Activated CD4-positive, alpha-beta T cell treated with anti-CD3 and anti-CD28 coated beads, Interleukin-2, amount 50 U/mL, for 48 hours (primary cell): ENCODE data around the gene DLK1.

Experiments
- DNase-seq, 2 experiments: peaks; one replicate each; pipeline ENCODE4 v3.0.0-alpha.2; 2020

Gene DLK1

GRCh38 chr14:100779691-100780080 is 53.0 kb downstream of the DLK1 start:
- DNase-seq = no peak

DNA sequence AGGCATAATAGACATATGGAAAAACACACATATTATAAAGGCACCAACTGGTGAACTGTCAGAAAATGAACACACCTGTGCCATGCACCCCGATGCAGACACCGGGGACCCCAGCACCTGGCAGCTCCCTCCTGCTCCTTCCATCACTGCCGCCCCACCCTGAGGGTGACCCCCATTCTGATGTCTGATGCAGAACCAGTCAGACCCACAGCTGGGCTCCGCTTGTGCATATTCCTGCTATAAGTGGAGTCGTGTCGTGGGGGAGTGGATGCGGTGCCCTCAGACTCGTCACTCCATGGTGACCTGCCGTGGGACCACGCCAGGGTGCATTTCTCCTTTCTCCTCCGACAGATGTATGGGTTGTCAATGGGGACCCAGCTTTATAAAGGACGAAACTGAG is 53.6 kb downstream of the DLK1 start:
- DNase-seq = no peak

DNA sequence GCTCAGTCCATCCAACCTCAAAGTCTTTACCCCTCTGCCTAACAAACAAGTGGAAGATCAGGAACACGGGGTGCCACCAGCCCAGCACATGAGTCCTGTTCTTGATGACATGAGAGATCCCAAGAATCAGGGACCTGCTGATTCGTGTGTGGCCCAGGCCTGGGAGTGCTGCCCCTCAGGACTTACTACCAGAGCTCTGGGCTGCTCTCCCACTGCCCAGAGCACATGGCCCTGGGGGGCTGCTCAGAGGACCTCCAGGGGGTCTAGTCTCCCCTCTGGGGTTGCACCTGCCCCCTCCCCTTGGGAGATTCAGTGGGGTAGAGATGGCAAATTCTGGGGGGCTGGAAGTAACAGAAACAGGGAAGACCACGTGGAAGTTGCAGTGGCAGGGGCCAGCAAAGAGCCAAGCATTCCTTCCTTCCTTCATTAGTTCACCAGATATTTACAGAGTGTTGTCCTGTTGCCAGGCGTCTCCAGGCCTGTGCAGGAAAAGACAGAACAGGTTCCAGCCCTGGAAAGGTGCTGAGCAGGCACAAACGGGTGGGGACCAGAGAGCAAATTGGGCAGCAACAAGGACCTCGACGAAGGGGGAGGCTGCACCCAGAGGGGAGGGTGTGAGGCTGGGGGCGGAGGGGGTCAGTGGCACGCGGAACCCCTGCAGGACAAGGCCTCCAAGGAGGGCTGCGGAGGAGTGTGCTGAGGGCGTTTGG is 54.1 kb downstream of the DLK1 start:
- no peak for DNase-seq

DNA sequence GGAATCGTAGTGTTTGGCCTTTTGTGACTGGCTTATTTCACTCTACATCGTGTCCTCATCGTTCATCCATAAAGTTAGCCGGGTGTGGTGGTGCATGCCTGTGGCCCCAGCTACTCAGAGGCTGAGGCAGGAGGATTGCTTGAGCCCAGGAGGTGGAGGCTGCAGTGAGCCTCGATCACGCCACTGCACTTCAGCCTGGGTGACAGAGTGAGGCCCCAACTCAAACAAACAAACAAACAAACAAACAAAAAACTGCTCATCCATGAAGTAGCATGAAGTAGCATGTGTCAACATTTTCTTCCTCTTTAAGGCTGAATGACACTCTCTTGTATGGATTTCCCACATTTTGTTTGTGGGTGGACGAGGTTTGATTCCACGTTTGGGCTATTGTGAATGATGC is 55.3 kb downstream of the DLK1 start:
- no peak for DNase-seq

DNA sequence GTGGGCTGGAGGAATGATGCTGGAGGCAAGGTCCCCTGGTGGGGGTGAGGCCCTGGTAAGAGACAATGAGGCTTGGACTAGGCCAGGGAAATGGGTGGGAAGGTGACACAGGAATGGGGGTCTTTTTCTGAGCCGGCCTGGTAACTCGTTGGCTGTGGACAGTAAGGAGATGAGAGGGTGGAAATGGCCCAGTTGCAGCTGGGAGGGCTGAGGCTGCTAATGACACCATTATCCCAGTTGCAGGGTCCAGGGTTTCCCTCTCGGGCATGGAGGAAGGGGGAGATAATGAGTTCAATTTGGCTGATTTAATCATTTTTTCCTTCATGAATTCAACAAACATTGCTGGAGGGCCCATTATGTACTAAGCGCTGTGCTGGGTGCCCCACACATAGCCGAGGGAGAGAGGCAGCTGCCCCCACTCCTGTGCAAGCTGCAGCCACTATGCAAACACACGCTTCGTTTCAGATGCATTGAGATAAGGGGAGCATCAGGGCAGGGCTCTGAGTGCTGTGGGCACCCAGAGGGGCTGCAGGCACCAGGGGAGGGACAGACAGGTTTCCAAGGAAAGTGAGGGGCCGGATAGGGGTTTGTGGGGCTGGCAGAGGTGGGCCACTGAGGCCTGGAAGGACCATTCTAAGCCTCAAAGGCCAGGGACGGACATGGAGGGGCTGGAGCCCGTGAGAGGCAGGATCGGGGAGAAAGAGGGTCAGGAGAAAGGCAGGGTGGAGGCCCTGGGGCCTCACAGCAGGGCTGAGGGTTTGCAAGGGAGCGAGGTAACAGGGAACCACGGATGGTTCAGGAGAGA is 56.0 kb downstream of the DLK1 start:
- no peak for DNase-seq

- no peak for DNase-seq
Measured at GRCh38 chr14:100783630-100784370, 57.1 kb downstream of the DLK1 start.

DNA sequence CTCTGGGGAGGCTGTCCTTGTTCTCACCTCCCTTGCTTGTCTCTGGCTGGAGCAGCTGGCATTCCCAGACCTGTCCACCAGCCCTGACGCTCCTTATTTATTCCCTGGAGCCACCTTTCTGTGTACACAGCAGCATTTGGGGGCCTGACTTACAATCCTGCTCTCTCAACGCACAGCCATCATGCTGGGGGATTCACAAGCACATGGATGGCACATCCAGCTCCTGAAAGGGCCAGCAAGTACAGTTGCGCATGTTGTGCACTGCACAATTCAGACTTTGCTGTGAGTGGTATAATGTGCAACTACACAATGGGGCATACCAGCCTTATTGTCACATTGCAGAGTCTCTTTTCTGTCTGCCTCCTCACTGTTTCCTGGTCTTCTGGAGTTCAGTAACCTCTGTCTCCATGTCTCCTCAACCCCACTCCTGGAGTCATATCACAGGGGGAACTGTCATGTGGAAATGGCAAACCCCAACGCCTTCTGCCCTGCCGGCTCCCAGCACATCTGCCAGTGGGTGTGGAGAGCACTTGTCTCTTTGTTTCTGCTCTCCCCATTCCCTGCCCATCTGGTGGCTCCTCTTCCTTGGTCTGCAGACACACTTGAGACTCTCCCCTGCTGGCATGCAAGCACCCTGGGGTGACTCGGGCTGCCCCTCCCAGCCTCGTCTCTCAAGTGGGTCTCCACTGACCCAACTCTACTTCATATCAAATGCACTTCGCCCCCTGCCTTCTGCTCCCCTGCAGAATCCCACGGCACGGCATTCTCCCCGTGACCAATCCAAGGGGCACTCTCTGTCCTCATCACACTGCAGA is 58.0 kb downstream of the DLK1 start:
- DNase-seq = no peak

GRCh38 chr14:100785338-100785615 is 58.6 kb downstream of the DLK1 start:
- DNase-seq = no peak

- no peak for DNase-seq
Measured at GRCh38 chr14:100785626-100786025, 58.9 kb downstream of the DLK1 start.

DNA sequence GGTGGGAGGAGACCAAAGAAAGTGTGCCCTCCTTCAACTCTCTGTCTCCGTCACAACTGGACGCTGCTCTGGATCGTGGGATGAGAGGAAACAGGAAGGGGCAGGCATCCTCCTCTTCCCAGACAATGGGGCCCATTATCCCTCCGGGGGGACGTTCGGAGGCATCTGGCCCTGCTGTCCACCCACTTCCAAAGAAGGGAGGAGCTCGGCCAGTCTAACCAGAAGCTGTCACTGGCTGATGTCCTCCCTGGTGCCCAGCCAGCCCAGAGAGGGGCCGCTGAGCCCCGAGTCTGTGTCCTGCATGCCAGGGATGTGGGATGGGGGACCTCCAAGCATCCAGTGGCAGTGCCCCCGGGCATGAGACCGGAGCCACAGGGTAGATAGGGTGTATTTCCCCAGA is 59.4 kb downstream of the DLK1 start:
- no peak for DNase-seq

DNA sequence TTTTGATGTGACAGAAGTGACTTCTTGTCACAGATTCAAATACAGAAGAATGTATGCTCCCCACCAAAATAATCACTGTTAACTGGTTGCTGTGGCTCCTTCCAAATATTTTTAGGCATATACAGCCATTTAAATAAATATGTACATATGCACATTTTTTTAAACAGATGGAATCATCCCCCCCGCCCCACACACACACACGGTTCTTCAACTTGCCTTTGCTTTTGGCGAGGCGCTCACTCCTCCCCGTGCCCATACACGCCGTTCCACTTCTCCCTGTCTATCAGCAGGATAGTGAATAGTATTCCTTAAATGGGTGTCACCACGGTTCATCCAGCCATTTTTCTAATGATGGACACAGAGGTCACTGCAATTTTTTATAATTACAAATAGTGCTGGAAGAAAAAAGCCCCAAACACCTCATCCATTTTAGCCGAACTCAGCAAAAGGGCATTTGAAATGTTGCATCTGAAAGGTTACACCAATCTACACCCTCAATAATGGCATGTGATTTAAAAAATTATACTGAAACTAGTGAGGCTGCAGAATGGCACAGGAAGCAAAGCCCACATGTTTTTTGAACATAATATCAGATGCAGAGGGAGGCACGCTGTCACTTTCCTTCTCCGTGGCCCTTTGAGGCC is 60.0 kb downstream of the DLK1 start:
- DNase-seq = no peak

GRCh38 chr14:100787659-100788058 is 61.0 kb downstream of the DLK1 start:
- no peak for DNase-seq
